Gastroesophageal sphincter (tissue), 3 donors: ENCODE results near the gene RALGAPB.

Experiments used
- CTCF ChIP-seq, 4 experiments: fragments of 200-600 bp in 2 of 4; fragments of 450-650 bp in 2 of 4; sonication (generic) in 1 of 4; IDR thresholded peaks; one replicate each; pipeline ENCODE4 v1.5.1; 2017 to 2019; ENCODE audit warnings: antibody characterized with exemption in 4 of 4, mild to moderate bottlenecking in 2 of 4, moderate library complexity in 2 of 4
- EP300 ChIP-seq: sonication (generic); formaldehyde crosslinking; IDR thresholded peaks from one replicate; pipeline ENCODE4 v1.6.1; 2017; ENCODE audit warnings: antibody characterized with exemption, mild to moderate bottlenecking
- POLR2A ChIP-seq, 2 donors: fragments of 450-650 bp; IDR thresholded peaks; one replicate each; pipeline ENCODE4 v1.6.1; 2017; ENCODE audit warnings: antibody characterized with exemption in 2 of 2, mild to moderate bottlenecking in 2 of 2, moderate library complexity in 1 of 2
- POLR2AphosphoS5 ChIP-seq: sonication (generic); formaldehyde crosslinking; IDR thresholded peaks from one replicate; pipeline ENCODE4 v1.6.1; 2017; ENCODE audit warnings: antibody characterized with exemption

- TF ChIP-seq POLR2A (IDR thresholded peaks at IDR 0.05) (no peak), CTCF (IDR thresholded peaks at IDR 0.05) (no peak), EP300 (no peak), POLR2AphosphoS5 (no peak)
Observed at GRCh38 chr20:38608188-38608587, 135.5 kb downstream of the RALGAPB start.
